GM19238 (cell line): ENCODE measurements around the gene AFTPH.

Experiments
- DNase-seq: peaks from one replicate; pipeline ENCODE4 v3.0.0; 2011; ENCODE audit warnings: low spot score; ENCODE audit not compliant: insufficient read length

AFTPH gene

DNA sequence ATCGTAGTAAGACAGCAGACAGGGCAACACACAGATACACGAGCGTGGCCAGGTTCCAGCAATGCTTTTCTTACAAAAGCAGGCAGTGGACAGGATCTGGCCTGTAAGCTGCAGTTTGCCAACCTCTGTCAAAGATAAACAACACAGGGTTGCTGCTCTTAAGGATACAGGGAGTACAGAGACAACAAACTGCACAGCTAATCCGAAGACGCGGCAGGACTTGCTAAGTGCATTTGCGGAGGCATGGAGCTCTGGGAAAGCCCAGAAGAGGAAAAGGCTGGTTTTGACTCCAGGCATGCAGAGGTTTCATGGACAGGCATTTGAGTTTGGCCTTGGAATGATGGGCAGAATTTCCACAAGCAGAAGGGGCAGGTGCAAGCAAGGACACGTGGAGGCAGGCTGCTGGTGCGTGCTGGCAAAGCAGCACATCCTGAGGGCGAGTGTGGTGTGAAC lies 105.2 kb downstream of the AFTPH start:
- no peak for DNase-seq

DNA sequence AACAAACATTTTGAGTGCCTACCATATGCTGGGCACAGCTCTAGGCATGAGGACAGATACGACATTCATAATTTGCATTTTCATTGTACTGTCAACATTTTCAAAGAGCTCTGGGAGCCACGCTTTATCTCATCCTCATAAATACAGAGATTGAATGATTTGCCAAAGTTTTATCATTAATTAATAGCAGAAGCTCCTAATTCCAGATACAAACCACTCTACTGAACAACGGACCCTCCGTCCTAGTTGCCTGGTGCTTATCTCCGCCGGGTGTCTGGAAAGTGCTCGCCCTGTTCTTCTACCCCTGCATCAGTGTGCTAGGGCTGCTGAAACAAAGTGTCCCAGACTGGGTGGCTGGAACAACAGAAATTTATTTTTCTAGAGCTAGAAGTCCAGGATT lies 105.7 kb downstream of the AFTPH start:
- no peak for DNase-seq

DNA sequence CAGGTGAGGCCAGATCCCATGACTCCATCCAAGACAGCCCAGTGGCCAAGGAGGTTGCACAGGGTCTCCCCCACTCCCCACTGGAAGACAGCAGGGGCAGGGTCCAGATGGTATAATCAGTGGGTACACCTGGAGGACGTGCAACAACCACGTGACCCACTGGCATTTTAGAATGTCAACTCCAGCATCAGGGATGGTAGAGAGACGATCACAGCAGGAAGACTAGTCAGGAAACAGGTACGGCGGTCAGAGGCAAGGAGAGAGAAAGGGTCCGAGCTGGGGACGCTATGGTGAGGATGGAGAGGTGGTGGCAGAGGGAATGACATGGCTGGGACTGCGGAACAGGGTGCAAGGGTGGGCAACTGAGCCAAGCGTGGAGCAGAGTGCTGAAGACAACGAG lies 106.6 kb downstream of the AFTPH start:
- DNase-seq, result no peak

DNA sequence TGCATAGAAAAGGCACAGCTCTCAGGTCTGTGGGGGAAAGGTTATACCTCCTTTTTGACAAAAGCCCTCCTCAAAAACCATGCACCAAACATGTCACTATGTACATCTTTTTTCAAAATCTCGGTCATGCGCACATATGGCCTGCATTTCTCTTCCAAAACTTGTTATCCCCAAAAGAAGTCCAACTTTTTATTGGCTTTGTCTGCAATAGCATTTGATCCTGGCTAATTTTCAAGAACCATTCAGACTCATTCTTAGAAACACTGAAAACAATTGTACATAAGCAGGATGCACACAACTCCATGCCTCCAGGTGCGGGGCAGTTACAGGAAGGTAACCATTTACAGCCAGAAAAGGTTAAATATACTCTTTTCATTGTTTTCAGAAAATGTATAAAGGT lies 107.6 kb downstream of the AFTPH start:
- DNase-seq, result no peak

DNA sequence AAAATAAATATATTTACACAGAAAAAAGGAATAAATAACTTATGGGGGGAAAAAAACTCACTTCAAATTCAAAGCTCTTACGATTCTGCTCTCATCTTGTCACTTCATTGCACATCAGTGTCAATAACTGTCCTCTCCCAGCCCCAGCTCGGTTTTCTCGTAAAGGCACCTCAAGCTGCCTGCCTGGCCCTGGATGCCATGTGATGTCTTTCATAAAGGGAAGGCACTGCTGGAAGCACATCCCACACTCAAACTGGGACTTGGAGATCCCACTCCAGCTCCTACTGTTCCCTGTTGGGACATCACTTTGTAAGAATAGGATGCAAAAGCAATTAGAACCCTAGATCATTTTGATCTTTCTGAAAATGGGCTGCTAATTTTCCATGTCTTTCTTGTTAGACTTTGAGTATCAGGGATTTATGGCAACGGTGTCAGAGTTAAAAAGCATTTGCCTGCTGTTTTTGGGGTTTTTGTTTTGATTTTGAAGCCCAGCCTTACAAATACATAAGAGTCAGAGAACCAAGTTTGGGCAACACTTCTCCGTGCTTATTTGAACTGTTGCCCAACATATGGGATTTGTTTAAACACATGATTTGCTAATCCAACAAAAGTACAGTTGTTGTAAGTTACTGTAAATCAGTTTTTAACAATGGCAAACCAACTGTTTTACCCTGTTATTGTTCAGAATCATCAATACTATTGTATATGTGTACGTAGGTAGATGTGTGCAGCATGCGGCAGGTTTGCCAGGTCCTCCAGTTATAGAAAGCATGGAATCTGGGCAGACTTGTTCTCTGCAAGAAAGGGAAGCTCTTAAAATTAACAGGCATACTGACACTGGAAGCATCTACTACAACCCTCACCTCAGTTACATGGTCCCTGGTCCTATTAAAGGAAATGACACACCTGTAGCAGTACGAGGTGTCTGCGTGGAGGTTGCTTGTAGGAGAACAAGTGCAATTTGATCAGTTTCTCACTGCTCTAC lies 109.0 kb downstream of the AFTPH start:
- no peak for DNase-seq

DNA sequence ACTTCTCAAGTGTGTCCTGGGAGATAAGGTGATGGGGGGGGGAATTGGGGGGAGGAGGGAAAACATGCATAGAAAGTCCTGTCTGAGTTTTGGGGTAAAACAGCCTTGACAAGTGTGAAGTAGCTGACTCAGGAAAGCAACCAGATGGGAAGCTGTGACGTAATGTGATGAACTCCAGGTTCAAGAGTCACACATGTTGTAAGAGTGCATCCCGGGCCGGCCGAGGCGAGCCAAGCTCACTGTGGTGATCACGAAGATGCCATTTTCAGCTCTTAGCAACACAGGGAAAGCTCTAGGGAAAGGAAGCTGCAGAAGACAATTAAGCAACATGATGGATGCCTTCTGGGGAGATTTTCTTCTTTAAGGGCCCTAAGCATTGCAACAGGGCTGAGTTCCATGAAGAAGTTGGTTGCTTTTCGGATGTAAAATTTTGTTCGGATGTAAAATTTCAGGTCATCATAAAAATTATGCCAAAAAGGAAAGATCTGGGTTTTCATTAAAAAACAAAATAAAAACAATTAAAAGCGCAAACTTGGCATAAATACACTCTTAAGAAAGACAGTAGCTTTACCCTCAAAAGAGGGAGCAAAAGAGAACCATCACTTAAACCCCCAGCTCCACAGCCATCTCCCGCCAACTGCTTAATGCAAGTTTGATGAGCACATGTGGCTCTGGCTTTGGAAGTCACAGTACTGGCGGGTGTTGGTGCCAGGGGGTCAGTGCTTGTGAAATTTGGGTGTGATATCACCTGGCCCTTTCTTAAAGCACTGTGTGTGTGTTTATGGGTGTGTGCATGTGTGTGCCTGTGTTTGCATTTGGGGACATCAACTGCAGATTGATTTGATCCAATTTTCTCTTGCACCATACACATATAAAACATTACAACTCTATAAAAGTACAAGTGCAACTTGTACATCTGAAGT lies 110.5 kb downstream of the AFTPH start:
- DNase-seq, result no peak

DNA sequence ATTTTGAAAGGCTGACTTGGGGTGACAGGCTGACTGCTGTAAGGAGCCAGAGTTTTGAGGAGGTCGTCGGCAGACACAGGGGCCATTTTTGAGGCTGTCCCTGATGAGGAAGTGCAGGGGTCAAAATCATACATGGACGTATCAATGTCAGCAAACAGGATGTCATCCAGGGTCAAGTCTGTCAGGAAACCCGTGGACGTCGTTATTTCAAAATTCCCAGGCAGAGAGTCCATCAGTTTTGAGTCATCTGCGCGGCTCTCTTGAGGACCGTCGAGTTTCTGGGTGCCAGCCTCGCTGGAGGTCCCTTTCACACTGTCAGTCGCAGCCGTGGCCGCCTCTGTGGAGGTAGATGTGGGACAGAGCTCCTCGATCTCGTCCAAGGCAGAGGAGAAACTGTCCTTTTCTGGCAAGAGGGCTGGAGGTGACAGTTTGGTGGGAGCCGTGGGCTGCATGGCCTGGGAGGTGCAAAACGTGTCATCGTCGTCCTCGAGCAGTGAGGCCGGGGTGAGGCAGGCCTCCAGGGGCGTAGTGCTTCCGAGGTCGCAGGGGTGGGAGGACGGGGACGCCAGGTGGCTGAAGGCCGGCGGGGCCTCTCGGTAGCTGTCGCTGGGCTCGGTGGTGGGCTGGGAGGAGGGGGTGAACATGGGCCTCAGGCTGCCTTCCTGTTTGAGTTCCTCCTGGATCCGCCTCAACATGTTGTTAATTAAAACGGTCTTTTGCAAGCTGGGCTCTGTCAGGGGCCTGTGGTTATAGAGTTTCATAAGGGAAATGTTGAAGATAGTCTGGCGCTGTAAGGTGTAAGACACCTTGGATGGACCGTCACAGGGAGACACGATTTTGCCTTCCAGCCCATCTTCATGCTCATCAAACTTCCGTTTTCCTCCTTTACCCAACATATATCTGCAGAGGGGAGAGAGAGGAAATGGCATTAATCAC lies 112.1 kb downstream of the AFTPH start:
- peak; percentile 61 for DNase-seq

DNA sequence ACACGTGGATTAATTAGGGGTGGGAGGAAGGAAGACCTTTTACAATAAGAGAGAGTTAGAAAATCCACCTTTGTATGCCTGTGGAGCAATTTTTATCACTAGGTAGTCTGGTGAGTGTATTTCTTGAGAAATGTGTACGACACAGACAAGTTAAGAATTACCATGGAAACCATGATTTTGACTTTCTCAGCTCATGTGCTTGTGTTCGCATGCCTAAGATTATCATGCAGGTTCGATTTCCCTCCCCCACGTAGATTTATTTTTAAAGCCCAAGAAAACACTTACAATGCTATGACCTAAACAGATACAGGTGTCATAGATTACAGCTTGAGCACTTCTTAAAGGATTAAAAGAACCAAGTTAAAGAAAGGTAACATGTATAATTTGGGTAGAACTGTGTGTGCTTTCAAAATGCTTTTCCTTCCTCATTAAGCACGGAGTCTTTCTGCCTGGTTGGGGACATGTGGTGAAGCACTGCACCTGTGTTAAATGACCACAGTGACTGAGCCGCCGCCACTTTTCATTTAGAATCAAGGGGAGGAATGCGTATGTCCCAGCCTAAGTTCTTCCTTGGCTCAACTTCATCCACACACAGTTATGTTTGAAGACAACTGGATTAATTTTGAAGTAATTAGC lies 113.0 kb downstream of the AFTPH start:
- no peak for DNase-seq

DNA sequence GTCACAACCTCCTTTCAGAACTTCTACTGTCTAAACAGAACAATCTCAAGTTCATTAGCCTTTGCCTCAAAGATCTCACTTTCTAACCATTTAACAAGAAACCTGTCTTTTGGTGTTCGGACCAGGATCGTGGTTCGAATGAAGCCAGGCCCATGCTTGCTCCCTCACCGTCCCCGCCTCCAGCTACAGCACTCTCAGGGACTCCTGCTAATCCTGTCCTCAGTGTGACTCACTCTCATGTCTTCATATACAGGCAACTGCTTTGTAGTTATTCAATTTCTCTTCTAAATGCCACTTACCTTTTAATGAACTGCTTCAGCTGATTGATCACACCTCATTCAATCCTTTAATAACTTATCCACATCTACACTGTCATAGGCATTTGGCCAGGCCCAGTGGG lies 113.8 kb downstream of the AFTPH start:
- DNase-seq, result no peak

DNA sequence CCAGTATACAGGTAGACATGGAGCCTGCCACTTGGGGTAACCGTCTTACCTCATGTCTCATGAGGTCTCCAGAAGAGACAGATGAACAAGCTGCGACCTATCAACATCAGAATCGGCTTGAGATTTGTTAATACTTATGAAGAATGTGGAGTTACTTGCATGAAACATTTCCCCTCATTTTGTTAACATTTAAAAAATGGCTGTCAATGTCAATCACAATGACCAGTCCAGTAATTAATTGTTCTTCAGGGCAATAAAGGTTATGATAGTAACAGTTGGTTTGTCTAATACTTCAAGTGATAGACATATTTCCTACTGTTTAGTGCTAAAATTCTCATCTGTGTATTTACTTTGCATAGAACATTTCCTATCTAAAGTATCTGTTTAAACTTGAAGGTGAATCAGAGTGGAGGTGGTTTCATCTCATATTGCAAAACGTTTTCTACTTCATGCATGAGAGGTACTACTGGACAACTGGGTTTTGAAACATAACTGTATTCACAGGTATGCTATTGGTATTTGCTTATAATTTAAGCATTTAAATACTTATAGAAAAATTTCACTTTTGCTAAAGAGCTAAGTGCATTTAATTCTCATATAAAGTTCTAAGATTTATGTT lies 114.5 kb downstream of the AFTPH start:
- no peak for DNase-seq

DNA sequence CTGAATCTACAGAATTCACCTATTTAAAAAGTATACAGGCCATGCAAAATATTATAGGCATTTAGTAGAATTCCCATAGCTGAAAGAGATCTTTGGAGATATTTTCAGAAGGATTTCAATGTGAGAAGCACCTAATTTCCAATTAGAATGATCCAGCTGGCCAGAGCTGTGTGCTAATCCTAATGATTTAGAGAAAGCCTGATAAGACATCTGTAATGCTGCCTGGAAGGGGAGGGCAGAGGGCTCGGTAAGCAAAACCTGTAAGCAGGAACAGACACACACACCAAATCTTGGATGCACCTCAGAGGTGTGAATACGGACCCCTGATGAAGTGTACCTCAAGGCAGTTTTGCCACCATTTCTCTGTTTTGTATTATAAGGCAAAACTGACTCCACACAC lies 115.6 kb downstream of the AFTPH start:
- no peak for DNase-seq

DNA sequence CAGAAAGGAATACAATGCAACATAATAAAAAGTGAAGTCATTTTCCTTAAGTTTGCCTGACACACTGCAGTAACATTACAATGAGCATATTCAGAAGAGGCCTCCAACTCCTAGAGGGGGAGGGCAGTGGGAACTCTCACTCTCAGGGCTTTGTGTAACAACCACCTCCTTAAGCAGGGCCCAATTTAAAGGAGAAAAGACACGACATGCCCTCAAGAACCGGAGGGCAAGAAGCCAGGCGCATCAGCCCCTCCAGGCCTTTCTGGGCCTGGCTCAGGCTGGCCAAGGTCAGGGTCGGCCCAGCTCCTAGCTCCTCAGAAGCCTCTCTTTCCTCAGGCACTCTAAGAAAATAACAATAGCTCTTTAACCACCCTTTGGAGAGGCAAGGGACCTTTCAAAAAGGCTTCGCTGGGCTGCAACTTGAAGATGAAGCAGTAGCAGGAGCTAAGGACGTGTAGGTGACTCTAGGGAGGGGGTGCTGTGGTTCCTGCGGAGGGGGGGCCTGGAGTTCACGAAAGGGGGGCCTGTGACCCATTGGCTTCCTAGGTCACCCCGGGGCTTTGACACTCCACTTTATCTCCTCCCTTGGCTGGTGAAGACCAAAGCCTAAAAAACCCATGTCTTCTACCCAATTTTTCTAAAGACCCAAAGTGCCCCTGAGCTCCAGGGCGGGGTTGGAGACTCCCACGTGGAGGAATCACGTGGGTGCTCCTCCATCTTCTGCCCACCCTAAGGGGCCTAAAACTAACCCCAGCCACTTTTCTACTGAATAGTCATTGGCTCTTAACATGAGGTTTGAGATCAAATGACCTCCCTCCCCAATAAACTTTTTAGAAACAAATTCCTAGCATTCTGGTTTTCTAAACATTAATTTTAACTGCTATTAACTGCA lies 116.3 kb downstream of the AFTPH start:
- DNase-seq, result no peak

DNA sequence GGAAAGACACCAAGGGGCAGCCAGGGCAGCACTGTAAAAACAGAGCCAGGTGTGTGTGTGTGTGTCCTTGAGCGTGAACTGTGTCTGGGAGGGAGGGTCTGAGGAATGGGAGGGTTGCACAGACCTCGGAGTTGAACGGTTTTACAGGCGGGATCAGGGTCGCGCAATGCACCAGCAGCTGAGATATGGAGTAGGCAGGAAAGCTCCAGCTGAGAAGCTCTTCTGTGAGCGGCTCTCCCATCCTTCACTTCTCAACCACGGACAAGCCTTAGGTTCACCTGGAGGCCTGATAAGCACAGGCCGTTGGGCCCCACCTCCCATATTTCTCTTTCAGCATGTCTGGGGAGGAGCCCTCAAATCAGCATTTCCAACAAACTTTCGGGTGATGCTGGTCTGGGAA lies 117.5 kb downstream of the AFTPH start:
- DNase-seq, result no peak
